Inflammatory macrophage (primary cell): ENCODE measurements around the gene TP53TG5.

Experiments used
- DNase-seq, 2 donors: peaks; one replicate each; pipeline ENCODE4 v3.0.0-alpha.2; 2020 to 2022

Gene TP53TG5

DNA sequence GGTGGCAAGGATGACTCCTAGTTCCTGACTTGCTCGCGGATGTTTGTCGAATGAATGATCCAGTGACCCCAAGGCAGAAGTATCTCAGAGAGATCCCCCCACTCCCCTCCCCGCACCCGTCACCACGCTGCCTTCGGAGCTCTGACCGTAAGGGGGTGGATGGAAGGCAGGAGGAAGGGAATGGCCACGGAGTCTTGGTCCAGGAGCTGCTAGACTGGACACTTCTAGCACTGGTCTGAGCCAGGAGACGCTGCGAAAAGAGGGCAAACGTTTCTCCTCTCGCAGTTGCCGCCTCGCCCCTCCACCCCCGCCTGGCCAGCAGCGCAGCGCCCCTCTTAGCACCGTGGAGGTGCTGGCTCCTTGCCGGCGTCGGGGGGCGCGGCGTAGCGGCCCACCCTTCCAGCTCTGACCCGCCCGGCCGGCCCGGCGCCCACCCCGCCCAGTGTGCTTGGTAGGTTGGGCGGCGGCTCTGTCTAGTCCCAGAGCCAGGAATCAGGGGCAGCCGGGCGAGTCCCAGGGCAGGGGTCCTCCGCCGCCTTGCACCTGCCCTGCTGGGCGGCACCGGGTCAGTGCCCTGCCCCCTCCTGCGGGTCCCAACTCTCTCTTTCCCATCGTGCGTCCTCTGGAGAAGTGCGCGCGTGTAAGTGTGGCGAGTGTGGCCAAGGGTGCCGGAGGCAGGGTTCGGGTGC is 27.6 kb upstream of the TP53TG5 start:
- no peak for DNase-seq

DNA sequence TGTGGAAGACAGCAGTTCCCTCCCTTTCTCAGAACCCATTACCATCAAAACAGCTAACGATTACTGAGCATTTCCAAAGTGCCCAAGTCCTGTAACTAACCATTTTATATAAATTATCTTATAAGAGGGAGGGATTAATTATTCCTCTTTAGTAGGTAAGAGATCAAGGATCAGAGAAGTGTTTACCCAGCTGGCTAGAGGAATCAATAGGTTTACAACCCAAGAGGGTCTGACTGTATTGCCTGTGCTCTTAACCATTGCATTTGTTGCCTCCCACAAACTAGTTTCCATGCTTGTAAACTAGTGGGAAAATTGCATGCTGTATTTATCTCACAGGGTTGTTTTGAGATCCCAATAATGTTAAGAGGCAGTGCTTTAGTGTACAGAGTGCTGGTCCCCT is 26.3 kb upstream of the TP53TG5 start:
- DNase-seq, result no peak

DNA sequence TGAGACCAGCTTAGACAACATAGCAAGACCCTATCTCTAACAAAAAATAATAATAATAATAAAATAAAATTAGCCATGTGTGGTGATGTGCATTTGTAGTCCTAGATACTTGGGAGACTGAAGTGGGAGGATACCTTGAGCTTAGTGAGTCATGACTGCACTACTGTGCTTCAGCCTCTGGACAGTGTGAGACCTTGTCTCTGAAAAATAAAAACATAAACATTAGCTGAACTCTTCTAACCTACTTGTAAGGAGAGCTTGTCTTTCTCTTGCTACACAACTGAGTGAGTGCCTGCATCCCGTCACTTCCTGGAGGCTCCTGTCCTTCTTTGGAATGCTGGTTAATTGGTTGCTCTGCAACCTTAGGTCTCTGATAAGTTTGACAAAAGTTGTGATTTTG is 24.8 kb upstream of the TP53TG5 start:
- no peak for DNase-seq

DNA sequence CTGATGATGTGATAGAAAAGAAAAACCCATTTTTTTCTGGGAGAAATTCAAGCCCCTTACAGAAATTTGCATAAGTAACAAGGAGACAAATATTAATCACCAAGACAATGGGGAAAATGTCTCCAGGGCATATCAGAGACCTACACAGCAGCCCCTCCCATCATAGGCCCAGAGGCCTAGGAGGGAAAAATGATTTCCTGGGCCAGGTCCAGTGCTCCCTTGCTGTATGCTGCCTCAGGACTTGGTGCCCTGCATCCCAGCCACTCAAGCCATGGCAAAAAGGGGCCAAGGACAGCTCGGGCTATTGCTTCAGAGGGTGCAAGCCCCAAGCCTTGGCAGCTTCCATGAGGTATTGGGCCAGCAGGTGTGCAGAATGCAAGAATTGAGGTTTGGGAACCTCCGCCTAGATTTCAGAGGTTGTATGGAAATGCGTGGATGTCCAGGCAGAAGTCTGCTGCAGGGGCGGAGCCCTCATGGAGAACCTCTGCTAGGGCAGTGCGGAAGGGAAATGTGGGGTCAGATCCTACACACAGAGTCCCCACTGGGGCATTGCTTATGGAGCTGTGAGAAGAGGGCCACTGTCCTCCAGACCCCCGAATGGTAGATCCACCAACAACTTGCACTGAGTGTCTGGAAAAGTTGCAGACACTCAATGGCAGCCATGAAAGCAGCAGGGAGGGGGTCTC is 22.4 kb upstream of the TP53TG5 start:
- DNase-seq, result no peak

DNA sequence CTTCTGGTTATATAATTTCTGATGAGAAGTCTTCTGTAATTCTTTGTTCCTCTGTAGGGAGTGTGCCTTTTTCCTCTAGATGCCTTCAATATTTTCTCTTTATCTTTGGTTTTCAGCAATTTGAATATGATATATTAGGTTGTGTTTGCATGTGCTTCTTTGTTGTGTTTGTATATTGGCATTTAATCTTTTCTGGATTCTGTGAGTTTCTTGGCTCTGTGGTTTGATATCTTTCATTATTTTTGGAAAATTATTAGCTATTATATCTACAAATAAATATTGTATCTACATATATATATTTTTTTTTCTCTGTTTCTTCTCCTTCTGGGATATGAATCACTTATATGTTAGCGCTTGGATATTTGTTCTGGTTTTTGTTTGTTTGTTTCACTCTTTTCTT is 20.9 kb upstream of the TP53TG5 start:
- DNase-seq, result no peak

DNA sequence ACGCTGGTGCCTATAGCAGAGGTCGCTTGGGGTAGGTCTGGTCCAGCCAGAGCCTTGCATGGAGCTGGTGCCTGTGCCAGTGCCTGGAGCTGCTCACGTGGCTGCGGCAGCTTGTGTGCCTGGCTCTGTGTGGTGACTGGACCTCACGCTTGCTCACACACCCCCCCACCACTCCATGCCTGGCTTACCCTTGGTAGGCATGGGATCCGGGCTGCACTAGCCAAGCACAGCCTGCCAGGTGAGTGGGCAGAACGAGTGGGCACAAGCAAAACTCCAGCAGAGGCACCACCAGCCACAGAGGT is 16.9 kb upstream of the TP53TG5 start:
- DNase-seq, result no peak

DNA sequence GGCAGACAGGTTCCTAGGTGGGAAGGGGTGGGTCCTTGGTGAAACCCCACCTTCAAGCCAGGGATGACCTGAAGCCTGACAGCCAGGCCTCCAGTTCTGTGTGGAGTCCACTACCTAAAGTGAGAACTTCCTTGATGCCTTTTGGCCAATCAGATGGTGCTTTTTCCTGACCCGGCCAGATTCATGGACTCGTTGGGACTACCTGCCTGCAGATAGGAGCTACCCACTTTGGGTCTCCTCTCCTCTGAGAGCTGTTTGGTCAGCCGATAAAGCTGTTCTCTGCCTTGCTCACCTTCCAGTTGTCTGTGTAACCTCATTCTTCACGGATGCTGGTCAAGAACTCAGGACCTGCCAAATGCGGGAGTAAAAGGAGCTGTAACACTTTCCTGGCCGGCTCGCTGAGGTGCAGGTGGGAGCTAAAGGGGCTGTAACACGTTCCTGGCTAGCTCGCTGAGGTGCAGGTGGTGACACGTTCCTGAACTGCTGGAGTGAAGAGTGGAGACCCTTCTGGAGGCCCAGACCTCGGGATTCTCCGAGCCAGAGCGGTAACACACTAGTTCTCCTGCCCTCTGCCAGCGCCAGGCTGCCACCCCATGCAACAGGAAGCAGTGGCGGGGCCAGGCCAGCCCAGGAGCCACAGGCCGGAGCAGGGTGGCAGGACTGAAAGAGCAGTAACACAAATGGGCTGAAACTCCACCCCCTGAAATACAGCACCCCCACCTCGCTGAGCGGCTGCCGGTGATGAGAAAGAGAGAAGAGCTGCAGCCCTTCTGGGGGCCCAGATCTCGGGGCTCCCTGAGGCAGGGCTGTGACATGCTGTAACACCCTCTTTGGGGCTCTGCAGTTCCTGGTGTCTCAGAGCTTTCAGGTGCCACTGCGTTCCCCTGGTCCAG is 16.3 kb upstream of the TP53TG5 start:
- DNase-seq, result no peak

DNA sequence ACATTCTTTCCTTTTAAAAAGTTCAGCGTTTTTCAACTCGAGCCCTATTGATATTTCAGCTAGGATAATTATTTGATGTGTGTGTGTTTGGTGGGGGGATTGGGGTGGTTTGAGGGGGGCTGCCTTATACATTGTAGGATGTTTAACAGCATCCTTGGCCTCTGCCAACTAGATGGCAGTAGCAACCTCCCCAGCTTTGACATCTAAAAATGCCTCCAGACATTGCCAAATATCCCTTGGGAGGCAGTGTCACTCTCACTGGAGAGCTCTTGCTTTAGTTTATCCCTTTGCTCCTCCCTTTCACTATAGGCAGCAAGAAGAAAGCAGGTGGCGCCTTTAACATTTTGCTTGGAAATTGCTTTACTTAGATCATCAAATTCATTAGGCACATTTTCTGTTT is 14.6 kb upstream of the TP53TG5 start:
- peak in 1 of 2 donors; percentile 16 for DNase-seq

DNA sequence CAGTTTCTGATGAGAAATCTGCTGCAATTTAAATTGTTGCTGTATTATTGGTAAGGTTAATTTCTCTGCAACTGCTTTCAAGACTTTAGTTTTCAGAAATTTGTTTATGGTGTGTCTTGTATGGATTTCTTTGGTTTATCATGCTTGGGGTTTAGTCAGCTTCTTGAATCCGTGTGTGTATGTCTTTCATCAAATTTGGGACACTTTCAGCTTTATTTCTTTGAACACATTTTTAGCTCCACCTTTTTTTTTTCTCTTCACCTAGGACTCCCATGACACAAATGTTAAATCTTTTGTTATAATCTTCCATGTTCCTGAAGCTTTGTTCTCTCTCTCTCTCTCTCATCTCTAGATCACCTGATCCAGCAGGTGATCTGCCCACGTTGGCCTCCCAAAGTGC is 13.4 kb upstream of the TP53TG5 start:
- no peak for DNase-seq

DNA sequence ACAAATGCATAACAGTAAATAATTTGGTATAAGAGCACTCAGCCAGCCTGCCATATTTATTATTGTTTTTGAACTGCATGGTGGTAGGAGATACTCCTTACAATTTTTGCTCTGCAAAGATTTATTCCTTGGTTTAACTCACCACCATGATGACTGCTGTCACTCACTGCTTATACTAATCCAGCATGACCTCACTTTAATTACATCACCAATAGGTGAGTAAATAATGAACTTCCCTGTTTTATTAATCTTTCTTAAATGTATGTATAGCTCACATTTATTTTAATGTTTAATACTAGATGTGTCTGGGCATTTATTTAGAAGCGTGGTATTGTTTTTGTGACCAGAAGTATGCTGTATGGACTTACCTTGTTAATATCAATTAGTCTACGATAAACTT is 12.8 kb upstream of the TP53TG5 start:
- no peak for DNase-seq

DNA sequence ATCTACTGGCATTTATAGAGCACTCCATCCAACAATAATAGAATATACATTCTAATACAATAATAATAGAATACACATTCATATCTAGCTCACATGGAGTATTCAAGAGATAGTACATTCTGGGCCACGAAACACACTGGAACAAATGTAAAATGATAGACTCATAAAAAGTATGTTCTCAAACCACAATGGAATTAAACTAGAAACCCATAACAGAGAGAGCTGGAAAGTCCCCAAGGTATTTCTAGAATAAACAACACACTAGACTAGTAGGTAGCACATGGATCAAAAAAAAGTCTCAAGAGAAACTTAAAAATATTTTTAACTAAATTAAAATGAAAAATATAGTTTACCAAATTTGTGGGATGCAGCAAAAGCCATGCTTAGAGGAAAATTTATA is 9.1 kb upstream of the TP53TG5 start:
- DNase-seq, result no peak

DNA sequence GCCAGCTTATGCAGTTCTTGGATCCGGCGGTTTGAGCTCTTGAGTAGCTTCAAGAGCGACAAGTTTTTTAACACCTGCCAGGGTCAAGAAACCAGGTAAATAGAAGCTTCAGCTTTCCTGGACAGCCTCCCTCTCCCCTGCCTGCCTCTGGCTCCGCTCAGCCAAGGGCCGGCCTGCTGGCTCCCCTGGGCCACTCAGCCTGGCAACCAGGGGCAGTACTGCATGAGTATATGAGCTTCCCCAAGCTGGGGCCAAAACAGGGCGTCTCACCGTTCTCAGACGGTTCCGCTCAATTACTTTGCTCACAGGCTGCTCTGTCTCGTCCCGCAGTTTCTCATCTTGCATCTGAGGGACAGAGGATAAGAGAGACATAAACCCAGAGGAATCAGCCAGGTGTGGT is 856 bp downstream of the TP53TG5 start:
- no peak for DNase-seq

DNA sequence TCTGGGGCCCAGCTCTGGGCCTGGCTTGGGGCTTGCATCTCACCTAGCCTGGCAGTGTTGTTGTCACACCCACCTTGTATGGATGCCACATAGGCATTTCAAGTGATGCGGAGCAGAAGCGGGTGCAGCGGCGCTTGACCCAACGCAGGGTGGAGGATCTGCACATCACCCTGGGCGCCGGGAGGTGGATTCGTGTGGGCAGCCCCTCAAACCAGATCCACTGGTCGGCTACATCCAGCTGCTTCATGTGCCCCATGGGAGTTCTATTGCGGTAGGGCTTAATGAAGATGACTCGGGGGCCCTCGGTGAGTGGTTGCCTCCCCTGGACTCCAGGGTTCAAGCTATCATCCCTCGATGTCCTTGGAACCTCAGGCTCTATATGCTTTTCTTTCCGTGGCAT is 3.2 kb downstream of the TP53TG5 start:
- DNase-seq, result no peak

DNA sequence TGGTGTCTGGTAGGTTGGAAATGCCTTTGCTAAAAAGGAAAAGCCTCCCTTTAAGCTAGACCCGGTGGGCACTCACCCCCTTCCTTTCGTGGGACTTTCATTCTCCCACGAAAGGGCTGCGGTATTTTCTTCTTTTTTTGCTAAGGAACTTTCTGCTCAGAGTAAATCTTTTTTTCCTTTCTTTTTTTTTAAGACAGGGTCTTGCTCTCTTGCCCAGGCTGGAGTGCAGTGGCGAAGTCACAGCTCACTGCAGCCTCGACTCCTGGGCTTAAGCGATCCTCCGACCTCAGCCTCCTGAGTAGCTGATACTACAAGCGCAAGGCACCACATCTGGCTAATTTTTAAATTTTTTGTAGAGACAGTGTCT is 4.0 kb downstream of the TP53TG5 start:
- no peak for DNase-seq

DNA sequence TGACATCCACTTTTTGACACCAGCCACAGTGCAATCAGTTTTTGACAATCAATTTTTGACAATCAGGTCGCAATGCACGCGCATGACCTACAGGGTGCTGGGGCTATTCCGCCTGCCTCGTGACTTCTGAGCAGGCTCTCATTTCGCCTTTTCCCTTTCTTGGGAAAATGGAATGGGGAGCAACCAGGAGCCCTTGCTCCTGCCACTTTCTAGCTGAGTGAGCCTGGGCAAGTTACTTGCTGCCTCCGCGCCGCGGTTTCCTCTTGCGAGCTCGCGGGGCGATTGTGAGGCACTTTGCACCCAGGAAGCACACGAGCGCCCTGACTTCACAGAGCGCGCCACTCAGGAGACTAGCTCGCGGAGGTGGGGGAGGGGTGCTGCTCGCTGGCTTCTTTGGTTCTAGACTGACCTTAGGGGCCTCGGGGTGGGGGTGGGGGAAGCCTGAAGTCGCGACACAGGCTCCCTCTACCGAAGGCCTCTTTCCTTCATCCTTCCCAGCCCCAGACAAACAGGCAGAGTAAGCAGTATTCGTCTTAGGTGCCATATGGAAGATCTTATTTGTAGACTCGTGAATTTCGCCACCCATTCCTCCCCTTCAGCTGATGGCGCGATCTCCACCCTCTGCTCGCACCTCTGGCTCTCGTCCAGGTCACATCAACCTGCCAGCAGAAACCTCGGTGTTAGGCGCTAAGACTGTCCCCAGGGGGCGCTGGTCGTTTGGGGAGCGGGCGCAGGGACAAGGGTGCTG is 4.6 kb downstream of the TP53TG5 start:
- DNase-seq, result peak; percentile 80 to 82

DNA sequence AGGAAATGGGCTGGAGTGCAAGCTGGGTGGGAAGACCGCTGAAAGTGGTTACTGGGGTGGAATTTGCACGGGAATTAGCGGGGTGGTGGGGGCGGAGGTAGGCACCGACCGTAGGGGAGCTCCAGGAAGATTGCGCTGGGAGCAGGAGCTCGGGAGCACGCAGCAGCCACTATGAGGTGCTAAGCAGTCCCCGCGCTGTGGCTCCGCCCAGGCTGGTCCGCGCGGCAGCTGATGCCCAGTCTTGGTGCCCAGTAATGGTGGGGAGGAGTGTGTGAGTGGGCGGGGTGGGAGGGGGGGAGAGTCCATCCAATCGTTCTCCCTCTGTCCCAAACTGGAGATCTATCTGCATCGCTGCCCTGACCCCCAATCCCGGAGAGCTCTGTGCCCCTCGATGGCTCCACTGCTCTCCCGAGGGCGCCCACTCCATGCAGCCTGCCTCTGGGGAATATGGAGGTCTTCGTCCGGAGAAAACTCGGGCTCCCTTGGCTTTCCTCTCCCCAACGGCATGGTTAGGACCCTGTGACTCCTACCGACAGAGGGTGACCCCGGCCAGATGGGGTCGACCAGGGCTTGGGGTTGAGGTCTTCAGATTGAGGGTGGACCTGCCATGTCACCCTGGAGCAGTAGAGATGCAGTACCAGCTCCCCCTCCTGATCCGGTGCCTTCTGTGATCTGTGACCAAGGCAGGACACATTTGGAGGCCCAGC is 5.3 kb downstream of the TP53TG5 start:
- no peak for DNase-seq

DNA sequence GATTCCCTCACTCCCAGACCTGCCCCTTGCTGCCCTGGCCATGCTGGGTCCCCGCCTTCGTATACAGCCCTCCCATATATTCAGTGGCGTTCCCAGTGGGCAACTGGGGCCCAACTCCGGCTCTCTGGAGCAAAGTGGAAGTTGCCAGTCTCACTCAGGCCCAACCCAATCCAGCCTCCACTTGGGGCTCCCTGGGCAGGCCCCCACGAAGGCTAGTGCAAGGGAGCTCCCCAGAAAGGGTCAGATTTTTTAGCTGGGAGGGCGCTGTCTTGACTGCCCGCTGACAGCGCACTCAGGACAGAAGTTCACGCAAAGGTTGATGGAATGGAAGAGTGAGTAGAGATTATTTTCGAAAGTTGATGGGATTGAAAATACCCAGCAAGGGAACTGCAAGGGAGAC is 5.9 kb downstream of the TP53TG5 start:
- DNase-seq, result no peak

DNA sequence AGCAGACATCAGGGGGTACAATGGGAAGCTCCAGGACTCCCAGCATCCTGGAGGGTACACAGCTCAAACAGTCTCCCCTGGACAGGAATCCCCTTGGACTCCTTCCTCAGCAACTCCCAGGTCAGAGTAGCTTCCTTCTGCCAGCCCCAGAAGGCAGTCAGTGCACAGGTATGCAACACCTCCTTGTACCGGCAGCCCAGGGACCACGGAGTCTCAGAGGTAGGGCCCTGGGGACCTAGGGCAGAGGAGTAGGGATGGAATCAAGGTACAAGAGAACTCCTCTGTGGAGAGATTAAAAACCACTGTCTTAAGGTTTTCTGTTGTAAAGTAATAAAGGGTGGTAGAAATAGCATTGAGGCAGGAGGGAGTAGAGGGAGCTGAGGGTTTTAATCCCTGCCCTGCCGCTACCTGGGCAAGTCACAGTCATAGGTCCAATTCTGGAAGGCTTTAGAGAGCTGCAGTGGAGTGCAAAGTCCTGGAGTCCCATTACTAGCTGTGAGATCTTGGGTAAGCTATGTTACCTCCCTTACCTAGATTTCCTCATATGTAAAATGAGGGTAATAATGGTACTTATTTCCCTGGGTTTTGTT is 7.5 kb downstream of the TP53TG5 start:
- no peak for DNase-seq

DNA sequence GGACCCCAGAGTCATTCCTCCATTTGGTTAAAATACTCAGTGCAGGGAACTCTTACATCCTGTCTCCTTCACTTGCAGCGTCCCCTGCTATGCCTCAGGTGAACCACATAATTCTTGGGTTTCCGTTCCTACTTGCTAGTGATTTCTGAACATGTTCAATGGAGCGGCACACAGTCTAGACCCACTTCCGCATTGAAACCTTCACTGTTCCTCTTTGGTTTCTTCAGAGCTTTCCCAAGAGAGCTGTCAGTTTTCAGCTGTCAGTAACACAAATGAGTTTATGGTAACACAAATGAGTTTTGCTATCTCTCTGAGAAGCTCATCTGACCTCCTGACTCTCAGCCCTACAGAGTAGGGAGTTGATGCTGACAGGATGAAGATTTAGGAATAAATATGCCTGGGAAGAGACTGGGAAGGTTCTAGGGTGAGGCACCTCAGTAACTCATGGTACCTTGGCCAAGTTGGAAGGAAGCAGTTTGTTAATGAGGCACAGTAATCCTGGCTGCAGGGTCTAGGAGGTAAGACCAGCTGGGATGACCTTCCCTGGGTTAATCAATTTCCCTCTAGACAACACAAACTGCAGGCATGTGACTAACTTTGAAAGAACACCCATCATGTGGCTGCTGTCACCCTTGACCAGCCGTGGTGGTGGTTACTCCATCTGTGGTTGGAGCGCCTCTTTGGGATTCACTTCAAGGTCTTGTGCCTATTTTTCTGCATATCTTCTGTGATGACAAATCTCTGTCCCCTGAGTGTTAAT is 9.7 kb downstream of the TP53TG5 start:
- peak; percentile 88 to 92 for DNase-seq

DNA sequence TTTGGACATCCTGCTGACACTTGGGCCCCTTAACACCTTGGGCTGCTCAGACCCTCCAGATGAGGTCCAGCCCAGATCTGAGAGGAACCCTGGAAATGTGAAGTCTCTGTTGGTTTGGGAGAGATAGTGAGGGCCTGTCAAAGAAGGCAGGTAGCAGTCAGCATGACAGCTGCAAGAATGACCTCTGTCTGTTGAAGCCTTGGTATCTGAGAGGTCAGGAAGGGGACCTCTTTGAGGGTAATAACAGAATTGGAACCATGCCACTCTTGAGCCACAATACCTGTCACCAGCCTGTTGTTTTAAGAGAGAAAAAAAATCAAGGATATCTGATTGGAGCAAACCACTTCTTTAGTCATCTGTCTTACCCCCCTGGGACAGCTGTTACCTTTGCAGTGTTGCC is 11.0 kb downstream of the TP53TG5 start:
- DNase-seq, result no peak

DNA sequence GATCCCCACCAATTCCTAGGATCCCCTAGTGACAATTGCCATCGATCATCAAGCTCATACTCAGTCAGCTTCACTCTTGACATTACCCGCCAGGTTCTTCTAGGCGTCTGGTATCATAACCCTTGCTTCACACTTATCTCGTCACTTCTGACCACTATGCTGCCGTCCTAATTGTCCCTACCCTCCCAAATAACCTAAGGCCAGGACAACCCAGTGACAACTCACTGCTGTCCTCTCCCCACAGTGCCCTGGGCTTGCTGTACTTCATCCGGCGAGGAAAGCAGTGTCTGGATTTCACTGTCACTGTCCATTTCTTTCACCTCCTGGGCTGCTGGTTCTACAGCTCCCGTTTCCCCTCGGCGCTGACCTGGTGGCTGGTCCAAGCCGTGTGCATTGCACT is 11.5 kb downstream of the TP53TG5 start:
- no peak for DNase-seq
